NB4 (cell line): ENCODE data around the gene SDE2.
"Not testable (repeated sequence)": the region's sequence is repeated elsewhere in the genome, so short reads cannot be mapped to it uniquely, and the experiment has no call there.

Source experiments
- MYC ChIP-seq: IDR thresholded peaks from 2 replicates; pipeline ENCODE4 v1.6.1; 2011; ENCODE audit warnings: low read depth, low read length
- TF ChIP-seq, protein P1 (sequence below): IDR thresholded peaks from one replicate; pipeline ENCODE4 v1.5.1; 2012; ENCODE audit warnings: low read depth, low read length

DNA sequence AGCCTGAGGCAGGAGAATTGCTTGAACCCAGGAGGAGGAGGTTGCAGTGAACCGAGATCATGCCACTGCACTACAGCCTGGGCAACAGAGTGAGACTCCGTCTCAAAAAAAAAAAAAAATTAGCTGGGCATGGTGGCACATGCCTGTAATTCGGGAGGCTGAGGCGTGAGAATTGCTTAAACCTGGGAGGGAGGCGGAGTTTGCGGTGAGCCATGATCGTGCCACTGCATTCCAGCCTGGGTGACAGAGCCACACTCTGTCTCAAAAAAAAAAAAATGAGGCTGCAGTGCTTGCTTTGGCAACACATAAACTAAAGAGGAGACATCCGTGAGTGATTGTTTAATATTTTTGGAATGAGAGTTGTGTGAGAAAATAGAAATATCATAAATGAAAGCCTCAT, 63.1 kb downstream of the SDE2 start:
- TF ChIP-seq, protein P1, sequence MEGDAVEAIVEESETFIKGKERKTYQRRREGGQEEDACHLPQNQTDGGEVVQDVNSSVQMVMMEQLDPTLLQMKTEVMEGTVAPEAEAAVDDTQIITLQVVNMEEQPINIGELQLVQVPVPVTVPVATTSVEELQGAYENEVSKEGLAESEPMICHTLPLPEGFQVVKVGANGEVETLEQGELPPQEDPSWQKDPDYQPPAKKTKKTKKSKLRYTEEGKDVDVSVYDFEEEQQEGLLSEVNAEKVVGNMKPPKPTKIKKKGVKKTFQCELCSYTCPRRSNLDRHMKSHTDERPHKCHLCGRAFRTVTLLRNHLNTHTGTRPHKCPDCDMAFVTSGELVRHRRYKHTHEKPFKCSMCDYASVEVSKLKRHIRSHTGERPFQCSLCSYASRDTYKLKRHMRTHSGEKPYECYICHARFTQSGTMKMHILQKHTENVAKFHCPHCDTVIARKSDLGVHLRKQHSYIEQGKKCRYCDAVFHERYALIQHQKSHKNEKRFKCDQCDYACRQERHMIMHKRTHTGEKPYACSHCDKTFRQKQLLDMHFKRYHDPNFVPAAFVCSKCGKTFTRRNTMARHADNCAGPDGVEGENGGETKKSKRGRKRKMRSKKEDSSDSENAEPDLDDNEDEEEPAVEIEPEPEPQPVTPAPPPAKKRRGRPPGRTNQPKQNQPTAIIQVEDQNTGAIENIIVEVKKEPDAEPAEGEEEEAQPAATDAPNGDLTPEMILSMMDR, result not testable (repeated sequence)
- not testable (repeated sequence) for TF ChIP-seq MYC
